Right lobe of liver (tissue), 4 donors: ENCODE results near the gene GNAT2.

Experiments used
- CTCF ChIP-seq, 4 donors: fragments of 200-600 bp in 3 of 4; fragments of 450-650 bp in 1 of 4; IDR thresholded peaks; one replicate each; pipeline versions ENCODE4 v1.5.1 to v1.8.0; 2016 to 2022; ENCODE audit warnings: antibody characterized with exemption in 4 of 4, mild to moderate bottlenecking in 2 of 4
- POLR2A ChIP-seq: fragments of 450-650 bp; IDR thresholded peaks from one replicate; pipeline ENCODE4 v1.6.1; 2017; ENCODE audit warnings: antibody characterized with exemption, mild to moderate bottlenecking
- donor health status: DM: no; HTN: no; CAD: no.
- donor health status: DM: no; HTN: no; CAD: no.
- donor health status: DM: no; HTN: yes; CAD: no.

GRCh38 chr1:109595531-109595930 lies 23.9 kb downstream of the GNAT2 start:
- no peak for TF ChIP-seq CTCF (IDR thresholded peaks at IDR 0.05)
- TF ChIP-seq POLR2A, result no peak
